HUDEP-2 (cell line): Measurements from ENCODE around the gene RAVER2.

ENCODE experiments used
- DNase-seq, 76 experiments: peaks; one replicate each; lab custom pipeline; 2025; ENCODE audit not compliant: unreplicated experiment in 76 of 76; lab: John Stamatoyannopoulos, UW

Gene RAVER2

GRCh38 chr1:64875101-64875500 is 130.2 kb downstream of the RAVER2 start:
- no peak for DNase-seq

DNA sequence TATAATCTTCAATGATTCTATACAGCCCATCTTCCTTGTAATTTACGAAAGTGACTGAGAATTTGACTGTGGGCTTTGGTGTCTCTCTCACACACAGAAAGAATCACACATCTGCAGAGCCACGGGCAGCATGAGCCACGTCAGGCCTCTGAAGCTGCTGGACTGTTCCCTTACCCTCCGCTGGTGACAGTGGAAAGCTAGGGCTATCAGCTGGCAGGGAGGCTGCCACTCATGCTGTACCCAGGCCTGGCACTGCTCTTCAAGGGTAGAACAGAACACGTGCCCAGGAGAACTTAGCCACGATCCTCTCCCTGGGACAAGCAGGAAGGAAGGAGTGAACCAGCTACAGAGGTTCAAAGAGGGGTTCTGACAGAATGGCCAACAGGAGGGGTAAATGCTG is 130.7 kb downstream of the RAVER2 start:
- DNase-seq: no peak

DNA sequence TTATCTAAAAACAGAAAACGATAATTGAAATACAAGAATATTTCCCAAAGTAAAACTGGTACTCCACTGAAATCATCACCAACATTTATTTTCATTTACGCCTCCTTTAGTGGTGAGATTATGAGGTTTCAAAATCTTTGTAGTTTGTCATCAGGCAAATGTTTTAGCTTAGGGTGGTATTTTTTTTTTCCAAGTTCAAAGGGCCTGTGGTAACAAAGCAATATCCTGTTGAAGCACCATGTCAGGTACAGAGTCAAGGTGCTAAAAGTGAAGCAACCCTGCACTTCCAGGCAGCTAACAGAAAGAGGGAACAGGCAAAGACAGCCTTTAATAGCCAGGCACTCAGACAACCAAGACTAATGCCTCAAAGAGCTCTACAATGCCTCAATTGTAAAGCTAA is 132.3 kb downstream of the RAVER2 start:
- no peak for DNase-seq

DNA sequence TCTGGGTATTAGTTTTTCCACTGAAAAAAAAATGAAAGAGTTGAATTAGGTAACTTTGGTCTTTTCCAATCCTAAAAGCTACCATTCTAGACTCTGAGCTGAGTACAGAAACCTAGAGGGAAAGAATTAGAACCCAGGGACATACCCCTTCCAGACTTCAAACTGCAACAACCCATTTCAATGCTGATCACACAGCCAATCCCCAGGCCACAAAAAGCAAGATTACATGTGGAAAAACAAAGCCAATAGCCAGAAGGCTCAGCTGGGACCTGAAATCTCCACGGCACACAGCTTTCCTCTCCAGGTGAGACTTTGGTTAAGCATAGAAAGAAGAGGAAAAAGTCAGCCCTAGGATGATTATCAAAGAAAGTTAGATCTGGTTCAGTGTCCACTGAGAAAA is 132.7 kb downstream of the RAVER2 start:
- no peak for DNase-seq

- no peak for DNase-seq
Measured at GRCh38 chr1:64878090-64878489, 133.2 kb downstream of the RAVER2 start.

DNA sequence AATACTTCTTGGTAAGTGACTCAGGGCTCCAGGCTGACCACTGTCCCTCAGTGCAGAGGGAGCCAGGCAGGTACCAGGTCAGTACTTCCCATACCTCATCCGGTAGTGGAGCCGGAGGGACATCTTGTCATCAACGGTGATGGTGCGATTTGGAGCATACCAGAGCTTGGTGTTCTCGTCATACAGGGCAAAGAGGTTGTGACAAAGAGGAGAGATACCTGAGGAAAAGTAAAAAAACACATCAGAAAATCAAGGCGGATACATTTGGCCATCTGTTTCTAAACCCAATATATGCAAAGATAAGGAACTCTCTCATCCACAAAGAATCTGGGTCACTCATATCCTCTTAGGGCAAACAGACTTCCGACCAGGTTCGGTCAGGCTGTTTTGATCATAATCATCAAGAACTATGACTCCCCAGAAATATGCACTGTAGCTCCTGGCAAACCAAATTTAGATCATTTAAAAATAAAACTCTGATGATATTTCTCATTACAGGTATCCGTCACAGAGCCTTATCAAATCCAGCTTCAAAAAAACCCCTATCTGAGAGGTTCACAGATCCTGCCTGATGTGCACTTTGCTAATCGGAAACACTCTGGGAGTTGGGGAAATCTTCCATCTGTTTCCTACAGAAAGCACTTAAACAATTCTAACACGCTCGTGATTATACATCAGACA is 134.2 kb downstream of the RAVER2 start:
- no peak for DNase-seq

DNA sequence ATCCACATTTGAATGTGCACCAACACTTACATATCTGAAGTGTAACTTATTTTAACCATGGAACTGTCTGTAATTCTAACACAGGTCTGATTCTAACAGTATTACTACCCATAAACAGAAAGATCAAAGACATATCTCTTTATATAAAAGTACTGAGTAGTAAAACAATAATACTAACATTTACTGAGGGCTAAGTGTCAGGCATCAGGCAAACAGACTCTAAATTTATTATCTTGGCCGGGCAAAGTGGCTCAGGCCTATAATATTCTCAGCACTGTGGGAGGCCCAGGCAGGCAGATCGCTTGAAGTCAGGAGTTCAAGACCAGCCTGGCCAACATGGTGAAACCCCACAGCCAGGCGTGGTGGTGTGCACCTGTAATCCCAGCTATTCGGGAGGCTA is 135.6 kb downstream of the RAVER2 start:
- no peak for DNase-seq

- DNase-seq: no peak
Measured at GRCh38 chr1:64881281-64881680, 136.4 kb downstream of the RAVER2 start.
